ENCODE results near the gene XYLT1.

XYLT1 gene

DNA sequence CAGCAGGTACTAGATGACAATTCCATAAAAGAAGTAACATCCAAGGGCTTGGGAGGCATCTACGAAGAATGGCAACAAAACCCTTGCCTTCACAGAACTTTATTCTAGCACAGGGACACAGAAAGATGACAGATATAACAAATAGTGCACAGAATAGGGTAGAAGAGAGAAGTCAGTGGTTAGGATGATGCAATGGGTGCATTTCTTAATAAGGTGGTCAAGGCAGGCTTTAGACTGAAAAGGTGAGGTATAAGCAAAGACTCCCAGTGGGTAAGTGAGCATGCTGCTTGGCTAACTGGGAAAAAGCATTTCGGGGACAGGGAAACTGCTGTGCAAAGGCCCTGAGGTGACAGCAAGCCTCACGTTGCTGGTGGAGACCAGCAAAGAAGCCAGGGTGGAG lies 175.9 kb downstream of the XYLT1 start:
- DNase-seq (ENCODE audit: low read depth in 1 of 2, low spot score in 1 of 2), result no peak

GRCh38 chr16:17293813-17294558 lies 176.8 kb downstream of the XYLT1 start:
- no peak for DNase-seq (ENCODE audit: low read depth in 1 of 2, low spot score in 1 of 2)

DNA sequence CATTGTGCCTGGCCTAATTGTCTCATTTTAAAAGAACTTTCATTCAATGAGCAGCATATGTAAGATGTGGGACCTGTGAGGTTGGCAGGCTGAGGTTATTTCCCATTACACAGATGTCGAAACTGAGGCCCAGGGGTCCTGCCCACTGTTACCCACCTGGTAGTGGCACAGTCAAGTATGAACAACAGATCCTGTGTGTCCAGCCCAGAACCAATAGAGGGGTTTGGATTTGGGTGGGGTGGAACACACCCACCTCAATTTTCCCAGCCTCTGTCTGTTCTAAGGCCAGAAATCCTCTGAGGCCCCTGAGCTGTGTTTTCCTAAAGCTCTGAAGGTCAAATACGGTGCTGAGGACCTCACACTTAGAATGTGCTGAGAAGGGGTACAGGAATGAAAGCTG lies 179.5 kb downstream of the XYLT1 start:
- no peak for DNase-seq (ENCODE audit: low read depth in 1 of 2, low spot score in 1 of 2)

DNA sequence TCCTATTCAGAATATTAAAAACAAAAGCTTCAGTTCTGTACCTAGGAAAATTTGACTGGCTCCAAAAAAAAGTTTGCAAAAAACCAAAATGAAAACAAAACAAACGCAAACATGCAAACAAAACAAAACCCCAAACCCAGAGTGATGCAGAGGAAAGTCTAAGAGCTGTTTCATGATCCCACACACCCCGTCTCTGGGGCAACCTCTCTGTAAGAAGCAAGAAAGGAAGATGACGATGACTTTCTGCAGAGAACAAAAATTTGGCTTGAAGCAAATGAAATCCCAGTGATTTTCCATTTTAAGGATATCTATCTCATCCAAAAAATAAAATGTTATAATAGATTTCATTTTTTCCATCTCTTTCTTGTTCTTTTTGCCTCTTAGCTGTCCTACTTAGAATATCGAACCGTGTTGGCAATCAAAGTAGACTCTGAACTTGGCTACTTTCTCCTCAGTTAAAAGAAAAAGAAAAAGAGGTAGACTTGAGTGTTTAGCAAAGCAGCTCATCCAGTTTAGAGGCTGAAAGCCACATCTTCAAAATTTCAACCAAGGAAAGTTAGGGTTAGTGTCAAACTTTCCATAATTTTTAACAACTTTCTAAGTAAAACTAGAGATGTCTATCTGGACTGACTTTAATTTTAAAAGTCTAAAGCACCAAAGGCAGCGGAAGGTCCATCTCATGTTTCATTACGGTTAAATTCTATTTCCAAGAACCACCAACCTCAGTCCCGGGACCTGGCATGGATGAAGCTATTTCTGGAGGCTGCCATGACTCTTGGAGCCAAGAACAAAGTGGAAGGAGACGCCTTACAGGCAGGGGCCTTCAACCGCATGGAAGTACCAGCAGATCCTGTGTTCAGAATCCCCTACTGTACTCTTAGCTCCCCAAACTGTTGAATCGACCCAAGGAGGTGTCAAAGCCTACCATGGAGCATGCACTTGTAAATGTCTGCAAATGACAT lies 180.8 kb downstream of the XYLT1 start:
- DNase-seq (ENCODE audit: low read depth in 1 of 2, low spot score in 1 of 2), result no peak

GRCh38 chr16:17289050-17289449 lies 181.7 kb downstream of the XYLT1 start:
- no peak for DNase-seq (ENCODE audit: low read depth in 1 of 2, low spot score in 1 of 2)

DNA sequence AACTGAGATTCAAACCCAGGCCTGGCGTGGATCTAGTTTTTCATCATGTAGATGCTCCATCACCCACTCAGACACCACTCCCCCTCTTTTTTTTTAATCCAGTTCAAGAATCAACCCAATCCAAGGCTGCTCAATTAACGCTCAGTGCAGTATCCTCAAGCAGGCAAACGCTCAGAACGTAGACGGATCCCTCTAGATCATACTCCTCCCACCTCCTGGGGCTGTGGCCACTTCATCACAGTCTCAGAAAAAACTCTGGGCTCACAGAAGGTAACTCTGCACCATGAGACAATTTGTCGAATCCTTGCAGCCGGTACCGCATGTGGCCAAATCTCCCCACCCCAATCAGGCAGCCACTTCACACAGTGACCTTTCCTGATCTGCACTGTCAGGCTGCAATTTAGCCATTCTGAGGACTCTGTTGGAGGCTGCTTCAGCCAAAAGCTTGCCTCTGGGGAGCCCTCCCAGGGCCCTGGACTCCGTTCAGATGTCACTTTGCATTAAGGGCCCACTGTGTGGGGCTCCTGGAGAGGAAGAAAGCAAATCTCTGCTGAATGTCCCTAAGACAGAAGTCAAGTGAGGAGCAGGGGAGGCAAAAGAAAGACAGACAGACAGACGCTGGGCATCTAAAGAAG lies 183.5 kb downstream of the XYLT1 start:
- DNase-seq (ENCODE audit: low read depth in 1 of 2, low spot score in 1 of 2), result no peak

DNA sequence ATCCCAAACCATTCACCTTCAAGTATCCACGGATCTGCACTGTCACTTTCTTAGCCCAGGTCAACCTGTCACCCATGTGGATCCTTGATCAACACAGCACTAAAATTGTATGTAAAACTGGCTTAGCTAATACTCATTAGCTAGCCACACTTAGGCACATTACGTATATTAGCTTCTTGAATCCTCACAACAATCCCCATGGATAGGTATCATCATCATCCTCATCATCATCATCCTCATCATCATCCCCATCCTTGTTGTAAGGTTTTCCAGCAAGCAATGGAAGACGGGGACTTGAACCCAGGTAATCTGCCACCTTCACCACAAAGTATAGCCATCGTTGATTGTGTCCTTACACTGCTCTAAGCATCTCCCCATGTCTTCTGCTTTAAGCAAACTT lies 184.3 kb downstream of the XYLT1 start:
- no peak for DNase-seq (ENCODE audit: low read depth in 1 of 2, low spot score in 1 of 2)

GRCh38 chr16:17283016-17283415 lies 187.7 kb downstream of the XYLT1 start:
- no peak for DNase-seq (ENCODE audit: low read depth in 1 of 2, low spot score in 1 of 2)

- no peak for DNase-seq (ENCODE audit: low read depth in 1 of 2, low spot score in 1 of 2)
Observed at GRCh38 chr16:17282247-17282646, 188.5 kb downstream of the XYLT1 start.

GRCh38 chr16:17281052-17281451 lies 189.7 kb downstream of the XYLT1 start:
- no peak for DNase-seq (ENCODE audit: low read depth in 1 of 2, low spot score in 1 of 2)

DNA sequence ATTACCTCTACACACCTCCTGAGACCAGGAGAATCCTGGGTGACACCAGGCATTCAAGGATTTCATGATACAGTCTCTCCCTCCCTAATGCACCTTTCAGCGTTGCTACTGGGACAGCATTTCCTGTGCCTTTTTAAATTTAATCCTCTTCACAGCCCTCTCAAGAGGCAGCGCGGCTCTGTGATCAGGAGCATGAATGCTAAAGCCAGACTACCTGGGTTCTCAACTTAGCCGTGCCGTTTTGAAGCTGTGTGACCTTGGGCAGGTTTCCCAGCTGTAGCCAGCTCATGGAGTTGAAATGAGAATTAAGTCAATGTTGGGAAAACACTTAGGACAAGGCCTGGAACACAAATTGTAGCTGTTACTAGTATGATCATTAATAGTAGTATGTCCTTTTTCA lies 191.8 kb downstream of the XYLT1 start:
- DNase-seq (ENCODE audit: low read depth in 1 of 2, low spot score in 1 of 2), result no peak

GRCh38 chr16:17277981-17278381 lies 192.8 kb downstream of the XYLT1 start:
- DNase-seq (ENCODE audit: low read depth in 1 of 2, low spot score in 1 of 2), result no peak

DNA sequence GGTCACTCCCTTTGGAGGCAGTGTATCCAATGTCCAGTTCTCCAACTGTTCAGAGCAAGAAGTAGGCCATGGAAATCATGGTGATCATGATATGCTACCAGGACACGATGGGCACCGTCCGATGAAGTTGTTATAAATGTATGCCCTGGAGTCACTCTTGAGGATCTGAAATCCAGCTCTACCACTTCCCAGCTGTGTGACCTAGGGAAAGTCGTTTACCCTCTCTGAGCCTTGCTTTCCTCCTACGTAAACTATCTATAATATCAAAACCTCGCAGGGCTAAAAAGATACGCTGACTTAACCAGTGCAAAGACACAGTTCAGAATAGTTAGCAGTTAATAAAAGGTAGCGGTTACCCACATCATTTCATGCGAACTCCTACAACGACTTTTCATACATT lies 194.2 kb downstream of the XYLT1 start:
- no peak for DNase-seq (ENCODE audit: low read depth in 1 of 2, low spot score in 1 of 2)

GRCh38 chr16:17276010-17276530 lies 194.7 kb downstream of the XYLT1 start:
- DNase-seq (ENCODE audit: low read depth in 1 of 2, low spot score in 1 of 2), result no peak

- no peak for DNase-seq (ENCODE audit: low read depth in 1 of 2, low spot score in 1 of 2)
Observed at GRCh38 chr16:17275076-17276009, 195.4 kb downstream of the XYLT1 start.

- DNase-seq (ENCODE audit: low read depth in 1 of 2, low spot score in 1 of 2), result peak in 1 of 2 donors; percentile 35
Observed at GRCh38 chr16:17273142-17273561, 197.6 kb downstream of the XYLT1 start.

GRCh38 chr16:17272716-17273115 lies 198.0 kb downstream of the XYLT1 start:
- DNase-seq (ENCODE audit: low read depth in 1 of 2, low spot score in 1 of 2), result no peak

DNA sequence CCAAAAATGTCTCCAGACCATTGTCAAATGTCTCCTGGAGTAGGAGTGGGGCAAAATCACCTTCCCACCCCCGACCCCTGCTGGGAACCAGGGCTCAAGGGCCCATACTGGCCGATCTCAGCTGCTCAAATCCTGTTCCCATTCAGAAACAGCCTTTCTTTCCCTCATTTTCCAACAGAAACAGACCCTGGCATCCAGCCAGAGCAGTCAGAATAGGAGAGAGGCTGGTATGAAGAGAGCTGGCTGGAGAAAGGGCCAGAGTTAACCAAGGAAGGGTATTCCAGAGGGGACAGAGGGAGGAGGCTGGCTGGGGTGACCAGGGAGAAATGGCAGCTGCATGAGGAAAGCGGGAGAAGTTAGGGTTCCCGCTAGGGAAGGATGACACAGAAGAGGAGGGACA lies 199.1 kb downstream of the XYLT1 start:
- no peak for DNase-seq (ENCODE audit: low read depth in 1 of 2, low spot score in 1 of 2)

DNA sequence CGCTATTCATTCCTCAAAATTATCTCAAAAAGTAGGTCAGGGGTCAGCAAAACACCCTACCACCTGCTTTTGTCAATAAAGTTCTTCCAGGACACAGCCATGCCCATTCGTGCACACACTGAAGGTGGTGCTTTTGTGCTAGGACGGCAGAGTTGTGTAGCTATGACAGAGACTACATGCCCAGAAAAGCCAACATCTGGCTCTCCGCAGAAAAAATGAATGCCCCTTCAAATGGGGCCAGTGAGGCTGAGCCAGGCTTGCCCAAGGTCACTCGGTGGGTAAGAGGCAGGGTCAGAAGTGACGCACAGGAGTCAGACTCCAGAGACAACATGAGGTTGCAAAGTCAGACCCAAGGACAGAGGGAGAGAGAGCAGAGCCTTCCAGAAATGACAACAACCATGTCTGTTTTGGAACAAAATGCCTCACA lies 200.1 kb downstream of the XYLT1 start:
- no peak for DNase-seq (ENCODE audit: low read depth in 1 of 2, low spot score in 1 of 2)

DNA sequence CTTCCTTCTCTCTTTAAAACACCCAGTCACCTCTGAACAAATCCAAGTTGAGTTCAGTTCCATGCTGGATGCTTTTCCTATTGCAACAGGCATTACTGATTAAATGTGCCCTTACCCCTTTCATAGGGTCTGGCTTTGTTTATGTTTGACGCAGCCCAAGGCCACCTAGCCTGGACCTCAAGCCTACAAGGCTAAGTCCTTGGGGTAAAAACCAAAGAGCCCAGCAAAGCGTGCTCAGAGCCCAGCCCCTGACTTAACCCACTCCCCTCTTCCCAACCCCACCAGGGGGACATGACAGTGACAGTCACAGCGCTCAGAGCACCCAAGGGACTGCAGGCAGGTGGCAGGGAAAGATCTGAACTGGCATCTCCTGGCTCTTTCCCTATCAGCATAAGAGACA lies 200.6 kb downstream of the XYLT1 start:
- DNase-seq (ENCODE audit: low read depth in 1 of 2, low spot score in 1 of 2), result no peak
